Activated naive CD8-positive, alpha-beta T cell treated with anti-CD3 and anti-CD28 coated beads for 36 hours (primary cell): ENCODE results near the gene MPDU1. TPM values are rescaled to one million over a fixed set of nuclear protein-coding genes. Genes with fewer than 3 reads are reported as not detected.

Source experiments
- DNase-seq: peaks from one replicate; pipeline ENCODE4 v3.0.0; 2021
- H3K27ac Mint-ChIP-seq: one replicate; pipeline ENCODE4 v1.8.0; 2022; ENCODE audit warnings: mild to moderate bottlenecking, moderate library complexity, mixed read lengths
- H3K27me3 Mint-ChIP-seq: one replicate; pipeline ENCODE4 v1.8.0; 2022; ENCODE audit warnings: mild to moderate bottlenecking, mixed read lengths
- H3K36me3 Mint-ChIP-seq: one replicate; pipeline ENCODE4 v1.8.0; 2021; ENCODE audit warnings: mild to moderate bottlenecking, mixed read lengths
- H3K4me1 Mint-ChIP-seq: one replicate; pipeline ENCODE4 v1.8.0; 2021; ENCODE audit warnings: mixed read lengths
- H3K4me3 Mint-ChIP-seq: one replicate; pipeline ENCODE4 v1.8.0; 2022; ENCODE audit warnings: mild to moderate bottlenecking, moderate library complexity, mixed read lengths
- H3K9me3 Mint-ChIP-seq: one replicate; pipeline ENCODE4 v1.8.0; 2022; ENCODE audit warnings: mixed read lengths
- total RNA-seq, 2 experiments: library from RNA; stranded (reverse); gene quantifications; one replicate each; pipeline ENCODE4 v1.2.3, GENCODE V29; 2021

The MPDU1 gene
- total RNA-seq, 2 experiments from 2014 or later, result 72.8 to 77.2 TPM

DNA sequence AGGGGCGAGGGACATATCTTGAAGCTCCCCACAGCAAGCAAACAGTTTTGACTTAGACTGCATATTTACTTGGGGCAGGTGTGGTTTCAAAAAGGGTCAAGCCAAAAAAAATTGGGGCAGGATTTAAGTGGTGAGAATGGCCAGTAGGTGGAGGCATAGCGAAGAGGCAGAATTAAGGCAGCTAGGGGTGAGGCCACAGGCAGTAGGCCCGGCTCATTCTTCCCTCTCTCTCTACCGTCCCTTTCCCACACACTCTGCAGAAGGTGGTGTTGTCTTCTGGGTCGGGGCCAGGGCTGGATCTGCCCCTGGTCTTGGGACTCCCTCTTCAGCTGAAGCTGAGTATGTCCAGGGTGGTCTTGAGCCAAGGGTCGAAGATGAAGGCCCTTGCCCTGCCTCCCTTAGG, 48.8 kb downstream of the MPDU1 start:
- Mint-ChIP-seq H3K4me1 (peaks cover 2% of the 10 kb centered on the region), H3K27ac (no peak overlapping the region), H3K4me3 (no peak overlapping the region), H3K36me3 (no peaks in the 10 kb centered on the region), H3K9me3 (no peaks in the 10 kb centered on the region), H3K27me3 (no peaks in the 10 kb centered on the region)
- DNase-seq, result no peak

GRCh38 chr17:7633093-7633492, 49.4 kb downstream of the MPDU1 start:
- Mint-ChIP-seq H3K4me3 (no peak overlapping the region), H3K9me3 (no peaks in the 10 kb centered on the region), H3K27ac (no peak overlapping the region), H3K36me3 (no peaks in the 10 kb centered on the region), H3K27me3 (no peaks in the 10 kb centered on the region), H3K4me1 (no peaks in the 10 kb centered on the region)
- no peak for DNase-seq

DNA sequence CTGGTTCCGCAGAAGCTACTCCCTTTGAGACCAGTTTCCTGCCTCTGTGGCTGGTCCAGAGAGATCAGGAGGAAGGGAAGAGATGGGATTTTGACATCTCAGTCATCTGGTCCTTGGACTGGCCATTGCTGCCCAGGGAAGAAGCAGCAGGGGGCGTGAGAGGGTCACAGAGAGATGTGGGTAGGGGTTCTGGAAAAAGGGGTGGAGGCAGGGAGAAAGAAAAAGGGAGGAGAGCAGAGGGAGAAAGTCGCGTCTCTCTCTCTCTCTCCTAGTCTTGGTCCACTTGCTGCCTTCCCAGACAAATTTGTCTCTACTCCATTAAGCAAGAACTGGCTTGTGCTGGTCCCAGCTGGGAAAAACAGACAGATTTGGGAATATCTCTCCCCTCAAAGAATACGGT, 50.7 kb downstream of the MPDU1 start:
- H3K9me3 Mint-ChIP-seq, result no peaks in the 10 kb centered on the region
- H3K27ac Mint-ChIP-seq, result no peak overlapping the region
- H3K4me3 Mint-ChIP-seq, result no peak overlapping the region
- H3K4me1 Mint-ChIP-seq, result no peaks in the 10 kb centered on the region
- H3K27me3 Mint-ChIP-seq, result no peaks in the 10 kb centered on the region
- no peaks in the 10 kb centered on the region for H3K36me3 Mint-ChIP-seq
- no peak for DNase-seq

DNA sequence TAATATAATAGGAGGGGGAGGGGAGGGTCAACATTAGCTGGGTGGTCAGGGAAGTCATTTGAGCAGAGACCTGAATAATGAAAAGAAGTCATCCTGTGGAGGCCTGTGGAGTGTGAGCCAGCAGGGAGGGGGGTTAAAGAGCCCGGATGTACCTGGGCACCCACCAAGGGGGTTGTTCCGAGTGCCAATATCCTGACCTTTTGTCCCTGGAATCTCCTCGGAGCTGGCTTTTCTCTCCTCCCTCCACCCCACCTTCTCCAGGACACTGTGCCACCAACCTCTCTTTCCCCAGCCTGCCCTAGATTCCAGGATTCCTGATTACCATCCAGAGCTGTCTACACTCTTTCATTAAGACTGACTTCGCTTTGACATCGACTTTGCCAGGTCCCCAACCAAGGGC, 52.5 kb downstream of the MPDU1 start:
- no peak for DNase-seq
- Mint-ChIP-seq H3K4me3 (no peak overlapping the region), H3K36me3 (no peaks in the 10 kb centered on the region), H3K9me3 (no peaks in the 10 kb centered on the region), H3K27me3 (no peaks in the 10 kb centered on the region), H3K27ac (no peak overlapping the region), H3K4me1 (no peaks in the 10 kb centered on the region)

Other genes with a start within 250 kb of the MPDU1 start
- 100 to 1,000 TPM; 235 to 238 TPM for gene ACAP1, start 247.3 kb upstream of the MPDU1 start, total RNA-seq
- 1 to 10 TPM; 4.0 to 4.5 TPM for gene KCTD11, start 231.7 kb upstream of the MPDU1 start, total RNA-seq
- not detected for gene TMEM95, start 228.7 kb upstream of the MPDU1 start, total RNA-seq
- gene TNK1, start 202.8 kb upstream of the MPDU1 start, total RNA-seq, result 1 to 10 TPM; 4.3 to 5.0 TPM
- 10 to 100 TPM; 63.0 to 66.8 TPM for gene PLSCR3, start 189.3 kb upstream of the MPDU1 start, total RNA-seq
- 10 to 100 TPM; 42.7 to 44.3 TPM for gene TMEM256, start 179.8 kb upstream of the MPDU1 start, total RNA-seq
- 1 to 10 TPM; 8.8 to 9.3 TPM for gene NLGN2, start 176.0 kb upstream of the MPDU1 start, total RNA-seq
- not detected for gene SPEM1, start 163.5 kb upstream of the MPDU1 start, total RNA-seq
- gene SPEM2, start 158.2 kb upstream of the MPDU1 start, total RNA-seq, result not detected
- gene SPEM3, start 155.0 kb upstream of the MPDU1 start, total RNA-seq, result not detected
- gene TMEM102, start 148.4 kb upstream of the MPDU1 start, total RNA-seq, result 10 to 100 TPM; 10.4 TPM
- gene FGF11, start 144.3 kb upstream of the MPDU1 start, total RNA-seq, result 1 to 10 TPM; 7.6 to 9.2 TPM
- gene CHRNB1, start 138.8 kb upstream of the MPDU1 start, total RNA-seq, result 10 to 100 TPM; 10.6 to 11.3 TPM
- gene ZBTB4, start 104.2 kb upstream of the MPDU1 start, total RNA-seq, result 10 to 100 TPM; 16.7 TPM
- gene SLC35G6, start 102.4 kb upstream of the MPDU1 start, total RNA-seq, result not detected
- 100 to 1,000 TPM; 198 to 200 TPM for gene POLR2A, start 99.5 kb upstream of the MPDU1 start, total RNA-seq
- gene TNFSF12, start 34.8 kb upstream of the MPDU1 start, total RNA-seq, result 10 to 100 TPM; 11.6 to 15.1 TPM
- gene TNFSF13, start 25.1 kb upstream of the MPDU1 start, total RNA-seq, result 1 to 10 TPM; 6.3 to 7.3 TPM
- 100 to 1,000 TPM in 1 of 2 experiments, 10 to 100 TPM in 1; 96.5 to 100 TPM for gene SENP3, start 21.9 kb upstream of the MPDU1 start, total RNA-seq
- gene CD68, start 4.2 kb upstream of the MPDU1 start, total RNA-seq, result 1 to 10 TPM; 6.6 to 6.7 TPM
- under 1 TPM; 0.28 to 0.35 TPM for gene SOX15, start 6.2 kb downstream of the MPDU1 start, total RNA-seq
- gene FXR2, start 31.0 kb downstream of the MPDU1 start, total RNA-seq, result 10 to 100 TPM; 35.5 to 37.0 TPM
- gene SAT2, start 44.0 kb downstream of the MPDU1 start, total RNA-seq, result 10 to 100 TPM; 15.4 to 15.5 TPM
- not detected for gene SHBG, start 46.3 kb downstream of the MPDU1 start, total RNA-seq
- gene ATP1B2, start 67.1 kb downstream of the MPDU1 start, total RNA-seq, result under 1 TPM in 1 of 2 experiments, not detected in 1; 0.10 TPM
- gene TP53, start 103.6 kb downstream of the MPDU1 start, total RNA-seq, result 100 to 1,000 TPM; 137 to 142 TPM
- 10 to 100 TPM; 22.8 to 27.4 TPM for gene WRAP53, start 104.6 kb downstream of the MPDU1 start, total RNA-seq
- gene EFNB3, start 121.3 kb downstream of the MPDU1 start, total RNA-seq, result not detected
- gene DNAH2, start 133.9 kb downstream of the MPDU1 start, total RNA-seq, result under 1 TPM; 0.04 to 0.14 TPM